Keratinocyte (primary cell): ENCODE data around the gene ZNF132.

Experiments used
- EZH2 ChIP-seq: IDR thresholded peaks from one replicate; pipeline ENCODE4 v1.6.1; 2012; ENCODE audit warnings: inconsistent platforms, mild to moderate bottlenecking, low read length, moderate library complexity
- TF ChIP-seq, protein P1 (sequence below), 3 experiments: IDR thresholded peaks in 1 of 3; conservative IDR thresholded peaks in 1 of 3; optimal IDR thresholded peaks in 1 of 3; 2 replicates in 2 of 3; 3 replicates in 1 of 3; pipeline versions ENCODE3 to v1.5.1; 2011; ENCODE audit warnings: low read length in 3 of 3, mild to moderate bottlenecking in 3 of 3, moderate library complexity in 2 of 3, control low read depth in 1 of 3, inconsistent platforms in 1 of 3; ENCODE audit not compliant: insufficient read depth in 2 of 3; ENCODE audit errors: extremely low read depth in 1 of 3

DNA sequence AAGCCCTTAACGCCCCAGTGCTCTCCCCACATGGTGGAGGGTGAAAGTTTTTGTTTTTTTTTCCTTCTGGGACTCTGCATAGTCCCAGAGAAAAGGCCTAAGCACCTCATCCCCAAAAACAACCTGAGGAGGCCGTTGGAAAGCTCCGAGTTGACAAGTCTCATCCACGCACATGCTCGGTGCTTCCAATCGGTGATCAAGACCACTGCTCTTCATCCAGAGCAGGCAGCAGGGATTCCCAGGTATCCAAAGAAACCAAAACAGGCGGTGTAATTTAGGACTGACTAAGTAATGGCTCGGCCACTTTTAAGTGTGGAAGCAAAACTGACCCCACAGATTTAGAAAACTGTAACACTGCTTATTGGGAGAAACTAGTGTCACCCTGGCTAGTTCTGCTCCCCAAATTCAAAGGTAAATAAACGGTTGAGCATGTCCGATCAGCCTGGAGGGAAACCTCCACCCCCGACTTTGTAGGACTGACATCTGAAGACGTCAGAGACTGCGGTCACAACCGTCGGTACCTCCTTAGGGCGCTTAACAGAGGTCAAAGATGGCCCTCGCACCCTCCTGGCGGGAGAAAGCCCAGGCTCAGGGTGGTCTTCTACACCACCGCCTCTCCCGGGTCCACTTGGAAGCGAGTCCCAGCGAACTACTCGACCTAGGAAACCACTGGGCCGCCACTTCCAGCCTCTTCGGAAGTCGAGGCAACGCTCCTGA is 35.2 kb upstream of the ZNF132 start:
- TF ChIP-seq, protein P1, sequence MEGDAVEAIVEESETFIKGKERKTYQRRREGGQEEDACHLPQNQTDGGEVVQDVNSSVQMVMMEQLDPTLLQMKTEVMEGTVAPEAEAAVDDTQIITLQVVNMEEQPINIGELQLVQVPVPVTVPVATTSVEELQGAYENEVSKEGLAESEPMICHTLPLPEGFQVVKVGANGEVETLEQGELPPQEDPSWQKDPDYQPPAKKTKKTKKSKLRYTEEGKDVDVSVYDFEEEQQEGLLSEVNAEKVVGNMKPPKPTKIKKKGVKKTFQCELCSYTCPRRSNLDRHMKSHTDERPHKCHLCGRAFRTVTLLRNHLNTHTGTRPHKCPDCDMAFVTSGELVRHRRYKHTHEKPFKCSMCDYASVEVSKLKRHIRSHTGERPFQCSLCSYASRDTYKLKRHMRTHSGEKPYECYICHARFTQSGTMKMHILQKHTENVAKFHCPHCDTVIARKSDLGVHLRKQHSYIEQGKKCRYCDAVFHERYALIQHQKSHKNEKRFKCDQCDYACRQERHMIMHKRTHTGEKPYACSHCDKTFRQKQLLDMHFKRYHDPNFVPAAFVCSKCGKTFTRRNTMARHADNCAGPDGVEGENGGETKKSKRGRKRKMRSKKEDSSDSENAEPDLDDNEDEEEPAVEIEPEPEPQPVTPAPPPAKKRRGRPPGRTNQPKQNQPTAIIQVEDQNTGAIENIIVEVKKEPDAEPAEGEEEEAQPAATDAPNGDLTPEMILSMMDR (optimal IDR thresholded peaks at IDR 0.05 in 1 of 3, IDR thresholded peaks at IDR 0.05 in 1 of 3, conservative IDR thresholded peaks at IDR 0.05 in 1 of 3; ENCODE audit: extremely low read depth in 1 of 3, insufficient read depth in 2 of 3, low read length in 3 of 3) = no peak
- TF ChIP-seq EZH2 = no peak
